Forelimb muscle (tissue), 1 donor: ENCODE measurements around the gene ARAP1. TPM values are rescaled to one million over a fixed set of nuclear protein-coding genes. Genes with fewer than 3 reads are reported as not detected.

ENCODE experiments used
- DNase-seq: peaks from one replicate; pipeline ENCODE4 v3.0.0-alpha.2; 2013; ENCODE audit warnings: low read depth
- polyA plus RNA-seq: library from polyadenylated mRNA; unstranded; fragments of 120-200 nt; gene quantifications from one replicate; pipeline ENCODE4 v1.2.1, GENCODE V29; 2013; ENCODE audit not compliant: insufficient read length

Gene ARAP1
- polyA plus RNA-seq, 1 donor = 55.3 TPM

GRCh38 chr11:72668629-72669347 lies 83.4 kb downstream of the ARAP1 start:
- no peak for DNase-seq

DNA sequence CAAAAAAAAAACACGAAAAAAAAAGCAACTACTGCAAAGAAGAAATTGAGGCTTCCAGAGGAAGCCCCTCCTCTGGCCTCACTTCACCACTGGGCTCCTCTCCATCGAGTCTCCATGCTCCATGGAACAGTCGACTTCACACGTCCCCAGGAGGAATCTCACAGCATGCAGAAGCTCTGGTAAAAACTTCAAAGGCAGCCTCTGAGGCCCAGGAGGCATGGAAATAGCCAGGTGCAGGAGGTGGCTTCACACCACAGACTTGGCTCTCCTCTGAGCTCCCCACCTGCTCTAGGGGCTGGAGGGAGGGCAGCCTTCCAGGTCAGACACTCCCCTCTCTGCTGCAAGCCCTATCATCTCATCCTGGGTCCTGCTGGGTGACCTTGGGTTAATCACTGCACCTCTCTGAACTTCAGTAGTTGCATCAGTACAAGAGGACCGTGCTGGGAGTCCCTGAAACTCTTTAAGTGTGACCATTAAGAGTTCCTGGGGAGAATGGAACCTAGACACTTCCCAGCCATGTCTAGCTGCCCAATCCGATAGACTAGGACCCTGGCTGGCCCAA lies 86.2 kb downstream of the ARAP1 start:
- no peak for DNase-seq

GRCh38 chr11:72662036-72662435 lies 90.2 kb downstream of the ARAP1 start:
- DNase-seq = no peak

DNA sequence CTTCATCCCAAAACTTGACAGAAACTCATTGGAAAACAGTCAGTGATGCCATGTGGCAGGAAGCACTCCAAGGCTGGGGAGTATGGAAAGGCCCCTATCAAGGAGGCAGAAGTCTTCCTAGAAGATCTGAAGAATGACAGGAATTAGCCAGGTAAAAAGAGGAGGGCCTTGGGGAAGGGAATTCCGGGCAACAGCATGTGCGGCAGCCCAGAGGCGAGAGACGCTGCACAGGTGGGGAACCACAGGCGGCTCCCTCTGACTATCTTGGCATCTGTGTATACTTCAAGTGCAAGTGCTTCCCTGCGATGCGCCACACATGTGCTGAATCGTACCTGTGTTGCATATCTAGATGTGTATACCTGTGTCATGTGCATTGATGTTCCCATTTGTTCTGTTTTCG lies 90.7 kb downstream of the ARAP1 start:
- DNase-seq = no peak

DNA sequence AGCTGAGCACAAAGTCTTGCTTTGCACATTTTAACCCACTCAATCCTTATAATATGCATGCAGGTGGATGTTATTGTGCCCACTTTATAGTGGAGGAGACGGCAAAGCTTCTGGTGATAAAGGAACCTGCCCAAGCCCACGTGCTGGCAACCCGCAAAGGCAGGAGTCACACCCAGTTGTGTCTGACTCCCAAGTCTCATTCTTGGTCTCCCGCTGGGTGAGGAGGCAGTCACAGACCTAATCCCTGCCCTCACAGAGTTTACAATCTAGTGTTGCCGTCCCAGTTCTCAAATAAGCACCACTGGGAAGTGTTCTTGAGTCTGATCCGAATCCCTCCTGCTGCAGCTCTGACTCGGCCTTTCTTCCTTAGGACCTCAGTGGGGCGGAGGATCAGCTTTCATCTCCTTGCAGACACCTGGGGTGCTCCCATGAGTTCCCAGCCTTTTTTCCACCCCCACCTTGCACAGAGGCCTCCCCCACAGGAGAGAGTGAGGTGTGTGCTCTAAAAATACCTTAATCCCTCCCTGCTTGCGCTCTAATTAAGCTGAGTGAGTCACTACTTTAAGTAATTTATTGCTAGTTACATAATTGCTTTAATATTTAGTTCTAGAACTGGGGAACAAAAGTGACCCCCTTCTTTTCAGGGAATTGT lies 93.1 kb downstream of the ARAP1 start:
- no peak for DNase-seq

- DNase-seq = no peak
These were observed 94.7 kb downstream of the ARAP1 start for GRCh38 chr11:72657411-72658100.

- DNase-seq = no peak
These were observed 96.2 kb downstream of the ARAP1 start for GRCh38 chr11:72655896-72656464.

GRCh38 chr11:72655014-72655413 lies 97.2 kb downstream of the ARAP1 start:
- no peak for DNase-seq

DNA sequence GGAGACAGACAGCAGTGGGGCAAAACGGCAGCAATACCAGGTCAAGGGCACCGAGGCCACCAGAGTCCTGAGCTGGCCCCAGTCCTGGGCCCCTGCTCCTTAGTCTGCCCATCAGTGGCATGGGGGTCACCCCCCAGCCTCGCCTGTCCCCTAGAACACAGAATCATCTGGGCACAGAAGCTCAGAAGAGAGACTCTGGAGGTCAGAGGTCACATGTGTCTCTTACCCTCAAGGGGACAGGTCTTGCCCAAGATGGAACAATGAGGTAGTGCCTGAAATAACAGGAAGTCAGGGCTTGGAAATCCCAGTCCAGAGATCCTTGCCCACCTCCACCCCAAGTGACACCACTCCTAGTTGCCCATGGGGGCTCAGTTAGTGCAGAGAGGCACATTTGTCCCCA lies 98.6 kb downstream of the ARAP1 start:
- no peak for DNase-seq

GRCh38 chr11:72652873-72653630 lies 99.2 kb downstream of the ARAP1 start:
- DNase-seq = no peak

- DNase-seq = no peak
These were observed 100.1 kb downstream of the ARAP1 start for GRCh38 chr11:72652133-72652532.

DNA sequence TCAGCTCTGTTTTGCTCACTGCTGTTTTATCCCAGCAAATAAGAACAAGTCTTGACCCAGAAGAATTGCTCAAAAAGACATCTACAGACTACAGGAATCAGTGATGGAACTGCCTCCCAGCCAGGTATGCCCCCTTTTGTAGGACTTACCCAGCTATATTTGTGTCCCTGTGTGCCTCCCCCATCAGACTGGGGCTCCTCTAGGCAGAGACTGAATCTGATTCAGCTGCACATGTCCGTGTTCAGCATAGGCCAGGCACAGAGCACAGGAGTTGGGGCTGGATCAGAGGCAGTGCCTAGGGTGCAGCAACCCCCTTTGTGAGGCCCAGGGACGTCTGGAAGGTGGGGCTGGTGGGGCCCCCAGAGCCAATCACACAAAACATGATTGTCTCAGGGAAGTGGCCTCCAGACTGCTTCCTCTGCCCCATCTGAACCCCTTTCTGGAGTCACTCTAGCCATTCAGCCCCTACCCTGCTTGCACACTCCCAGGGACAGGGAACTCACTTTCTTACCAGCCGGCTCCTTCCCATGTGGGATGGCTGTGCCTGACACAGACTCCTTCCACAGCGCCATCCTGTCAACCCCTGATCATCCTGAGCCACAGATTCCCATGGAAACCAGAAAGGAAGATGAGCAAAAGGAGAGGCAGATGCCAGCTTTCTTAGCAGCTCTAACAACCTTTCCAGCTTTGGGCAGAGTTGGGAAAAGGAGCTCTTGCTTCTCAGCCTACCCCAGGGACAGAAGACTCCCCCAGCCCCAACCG lies 102.8 kb downstream of the ARAP1 start:
- DNase-seq = no peak

- DNase-seq = no peak
These were observed 103.6 kb downstream of the ARAP1 start for GRCh38 chr11:72648384-72649136.

- no peak for DNase-seq
These were observed 104.3 kb downstream of the ARAP1 start for GRCh38 chr11:72647882-72648281.

- no peak for DNase-seq
These were observed 105.7 kb downstream of the ARAP1 start for GRCh38 chr11:72646472-72646871.

- DNase-seq = no peak
These were observed 106.2 kb downstream of the ARAP1 start for GRCh38 chr11:72646024-72646423.

DNA sequence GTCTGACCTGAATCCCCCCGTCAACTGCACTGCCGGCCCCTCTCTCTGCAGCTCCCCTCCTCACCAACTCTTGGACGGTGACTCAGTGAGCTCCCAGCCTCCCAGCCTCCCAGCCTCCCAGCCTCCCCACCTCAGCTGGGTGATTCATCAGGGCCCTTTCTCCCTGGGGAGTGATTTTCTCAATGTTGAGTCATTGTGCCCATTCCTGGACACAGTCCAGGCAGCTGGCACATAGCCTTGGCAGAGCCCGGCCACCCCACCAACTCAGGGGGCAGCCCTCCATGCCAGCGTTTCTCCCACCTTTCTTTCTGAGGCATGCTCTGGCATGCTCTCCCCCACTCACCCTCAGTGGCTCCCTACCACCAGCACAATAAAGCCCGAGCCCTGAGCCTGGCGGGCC lies 108.7 kb downstream of the ARAP1 start:
- no peak for DNase-seq

DNA sequence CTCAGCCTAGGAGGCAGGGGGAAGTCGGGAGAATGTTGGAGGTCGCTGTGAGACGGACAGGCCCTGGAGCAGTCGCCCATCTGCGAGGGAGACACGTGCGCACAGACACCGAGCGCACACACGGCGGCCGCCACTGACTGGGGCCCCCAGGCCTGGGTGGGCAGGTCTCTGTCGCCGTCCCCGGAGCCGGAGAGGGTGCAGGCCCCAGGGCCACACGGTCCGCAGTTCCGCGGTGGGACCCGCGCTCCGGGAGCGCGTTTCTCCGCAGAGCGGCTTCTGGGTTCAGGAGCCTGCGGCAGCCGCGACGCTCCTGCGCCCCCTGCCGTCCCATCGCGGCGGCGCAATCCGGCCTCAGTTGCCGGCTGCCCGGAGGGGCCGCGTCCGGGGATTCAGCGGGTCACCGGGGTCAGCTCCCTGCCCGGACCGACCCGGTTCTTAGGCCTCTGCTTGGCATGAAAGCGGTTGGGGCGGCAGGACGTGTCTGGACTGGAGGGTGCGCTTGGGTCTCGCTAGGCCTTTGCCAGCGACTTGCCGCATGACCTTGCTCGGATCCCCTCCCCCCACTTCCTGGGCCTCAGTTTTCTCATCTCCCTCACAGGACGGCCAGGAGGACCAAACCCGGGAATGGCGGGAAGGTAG lies 109.2 kb downstream of the ARAP1 start:
- DNase-seq = no peak

GRCh38 chr11:72642043-72642883 lies 109.9 kb downstream of the ARAP1 start:
- DNase-seq = no peak
